ENCODE data around the gene LCP2.
"Not testable (repeated sequence)": the region's sequence is repeated elsewhere in the genome, so short reads cannot be mapped to it uniquely, and the experiment has no call there.

GRCh38 chr5:170245436-170245835 lies 52.1 kb downstream of the LCP2 start:
- not testable (repeated sequence) for TF ChIP-seq JUN (CRISPR knock-in tag; IDR thresholded peaks at IDR 0.05); CTCF (IDR thresholded peaks at IDR 0.05); IRF2 (CRISPR knock-in tag; IDR thresholded peaks at IDR 0.05; ENCODE audit: borderline replicate concordance, low read depth); ETV6 (CRISPR knock-in tag; IDR thresholded peaks at IDR 0.05); E2F1 (CRISPR knock-in tag; IDR thresholded peaks at IDR 0.05); NR3C1 (CRISPR knock-in tag; conservative IDR thresholded peaks at IDR 0.05; ENCODE audit: low read depth); TEAD4 (CRISPR knock-in tag; IDR thresholded peaks at IDR 0.05); AR (CRISPR knock-in tag; IDR thresholded peaks at IDR 0.05); USF2 (CRISPR knock-in tag; IDR thresholded peaks at IDR 0.05)

Measured in WTC11 (cell line).